GM06990 (cell line): ENCODE data around the gene OST4.

ENCODE experiments used
- DNase-seq: peaks from one replicate; pipeline ENCODE4 v3.0.0-alpha.2; 2011; ENCODE audit not compliant: insufficient read length; ENCODE audit errors: extremely low read depth
- H3K27me3 ChIP-seq: replicated peaks from 2 replicates; pipeline ENCODE4 v1.6.0; 2011; ENCODE audit warnings: low read length; ENCODE audit not compliant: control insufficient read depth, insufficient read depth
- H3K36me3 ChIP-seq: 2 replicates; pipeline ENCODE4 v1.5.1; 2011; ENCODE audit warnings: low read length; ENCODE audit not compliant: control insufficient read depth, insufficient read depth
- H3K4me3 ChIP-seq: replicated peaks from 2 replicates; pipeline ENCODE4 v1.5.1; 2011; ENCODE audit warnings: low read depth, mild to moderate bottlenecking, control low read depth, low read length
- TF ChIP-seq, protein P1 (sequence below): IDR thresholded peaks from 2 replicates; pipeline ENCODE4 v1.5.1; 2011; ENCODE audit warnings: low read length, control low read depth, mild to moderate bottlenecking, inconsistent platforms; ENCODE audit not compliant: insufficient read depth, poor library complexity, severe bottlenecking

Gene OST4

DNA sequence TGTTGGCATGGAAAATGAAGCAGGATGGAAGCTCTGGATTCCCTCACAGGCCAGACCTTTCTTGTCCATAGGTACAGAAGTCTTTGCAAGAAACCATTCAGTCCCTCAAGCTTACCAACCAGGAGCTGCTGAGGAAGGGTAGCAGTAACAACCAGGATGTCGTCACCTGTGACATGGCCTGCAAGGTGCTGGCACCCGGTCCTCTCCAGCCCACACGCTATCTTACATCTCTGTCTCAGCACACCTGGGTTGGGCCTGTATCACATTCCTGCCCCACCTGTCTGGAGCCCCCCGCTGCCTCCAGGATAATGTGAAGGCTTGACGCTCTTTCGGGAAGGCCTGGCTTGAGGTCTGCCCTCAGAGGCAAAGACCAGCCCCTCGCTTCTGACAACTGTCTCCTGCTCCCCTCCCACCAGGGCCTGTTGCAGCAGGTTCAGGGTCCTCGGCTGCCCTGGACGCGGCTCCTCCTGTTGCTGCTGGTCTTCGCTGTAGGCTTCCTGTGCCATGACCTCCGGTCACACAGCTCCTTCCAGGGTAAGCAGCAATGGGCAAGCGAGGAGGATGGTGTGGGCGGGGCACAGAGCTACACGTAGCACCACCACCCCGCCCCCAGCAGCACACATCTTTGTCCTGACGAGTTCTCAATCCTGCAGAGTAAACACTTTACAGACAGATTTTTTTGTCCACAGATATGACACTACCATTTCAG is 32.7 kb downstream of the OST4 start:
- H3K36me3 ChIP-seq, result peaks cover 60% of the 10 kb centered on the region
- no peak for DNase-seq
- no peaks in the 10 kb centered on the region for H3K27me3 ChIP-seq
- no peak overlapping the region for H3K4me3 ChIP-seq
- TF ChIP-seq, protein P1, sequence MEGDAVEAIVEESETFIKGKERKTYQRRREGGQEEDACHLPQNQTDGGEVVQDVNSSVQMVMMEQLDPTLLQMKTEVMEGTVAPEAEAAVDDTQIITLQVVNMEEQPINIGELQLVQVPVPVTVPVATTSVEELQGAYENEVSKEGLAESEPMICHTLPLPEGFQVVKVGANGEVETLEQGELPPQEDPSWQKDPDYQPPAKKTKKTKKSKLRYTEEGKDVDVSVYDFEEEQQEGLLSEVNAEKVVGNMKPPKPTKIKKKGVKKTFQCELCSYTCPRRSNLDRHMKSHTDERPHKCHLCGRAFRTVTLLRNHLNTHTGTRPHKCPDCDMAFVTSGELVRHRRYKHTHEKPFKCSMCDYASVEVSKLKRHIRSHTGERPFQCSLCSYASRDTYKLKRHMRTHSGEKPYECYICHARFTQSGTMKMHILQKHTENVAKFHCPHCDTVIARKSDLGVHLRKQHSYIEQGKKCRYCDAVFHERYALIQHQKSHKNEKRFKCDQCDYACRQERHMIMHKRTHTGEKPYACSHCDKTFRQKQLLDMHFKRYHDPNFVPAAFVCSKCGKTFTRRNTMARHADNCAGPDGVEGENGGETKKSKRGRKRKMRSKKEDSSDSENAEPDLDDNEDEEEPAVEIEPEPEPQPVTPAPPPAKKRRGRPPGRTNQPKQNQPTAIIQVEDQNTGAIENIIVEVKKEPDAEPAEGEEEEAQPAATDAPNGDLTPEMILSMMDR, result no peak

GRCh38 chr2:27038012-27038411 is 33.4 kb downstream of the OST4 start:
- no peak for DNase-seq
- Histone ChIP-seq H3K36me3 (peaks cover 57% of the 10 kb centered on the region), H3K27me3 (no peaks in the 10 kb centered on the region), H3K4me3 (no peak overlapping the region)
- TF ChIP-seq, protein P1, result no peak

GRCh38 chr2:27033253-27033852 is 38.1 kb downstream of the OST4 start:
- TF ChIP-seq, protein P1, result no peak
- H3K4me3 ChIP-seq, result peak overlapping the region; percentile 85
- DNase-seq, result no peak
- H3K36me3 ChIP-seq, result peaks cover 35% of the 10 kb centered on the region
- H3K27me3 ChIP-seq, result no peaks in the 10 kb centered on the region

DNA sequence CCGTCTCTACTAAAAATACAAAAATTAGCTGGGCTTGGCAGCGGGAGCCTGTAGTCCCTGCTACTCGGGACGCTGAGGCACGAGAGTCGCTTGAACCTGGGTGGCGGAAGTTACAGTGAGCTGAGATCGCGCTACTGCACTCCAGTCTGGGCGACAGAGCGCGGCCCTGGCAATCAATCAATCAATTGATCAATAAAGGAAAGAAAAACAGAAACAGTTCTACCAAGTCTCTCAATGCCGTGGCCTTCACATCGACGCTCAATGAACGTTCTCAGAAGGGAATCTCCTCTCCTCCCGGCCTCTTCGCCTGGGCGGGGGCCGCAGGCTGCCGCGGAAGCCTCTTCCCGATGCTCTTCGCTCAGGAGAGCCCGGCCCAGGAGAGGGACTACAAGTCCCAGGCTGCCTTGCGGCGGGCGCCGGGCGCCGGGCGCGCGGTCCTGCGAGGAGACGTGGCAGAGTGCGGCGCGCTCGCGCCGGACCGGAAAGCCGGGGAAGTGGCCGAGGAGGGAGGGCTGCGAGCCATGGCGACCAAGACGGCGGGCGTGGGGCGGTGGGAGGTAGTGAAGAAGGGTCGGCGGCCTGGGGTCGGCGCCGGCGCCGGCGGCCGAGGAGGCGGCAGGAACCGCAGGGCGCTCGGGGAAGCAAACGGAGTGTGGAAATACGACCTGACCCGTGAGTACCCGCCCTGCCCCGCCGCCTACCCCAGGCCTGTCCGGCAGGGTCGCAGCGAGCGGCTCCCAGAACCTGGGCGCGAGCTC is 38.8 kb downstream of the OST4 start, which contains the start of gene TMEM214:
Gene TMEM214 (plus strand): TSS at position 471 of the 758 bp plus-strand sequence. CDS start 51 bp downstream, at position 522.
- H3K36me3 ChIP-seq, result peaks cover 29% of the 10 kb centered on the region
- no peaks in the 10 kb centered on the region for H3K27me3 ChIP-seq
- TF ChIP-seq, protein P1, result no peak
- H3K4me3 ChIP-seq, result peak within 1 kb of the TSS; percentile 85
- DNase-seq, result peak; percentile 94

GRCh38 chr2:27029051-27029450 is 42.4 kb downstream of the OST4 start:
- H3K36me3 ChIP-seq, result peaks cover 15% of the 10 kb centered on the region
- no peak overlapping the region for H3K4me3 ChIP-seq
- H3K27me3 ChIP-seq, result no peaks in the 10 kb centered on the region
- TF ChIP-seq, protein P1, result no peak
- no peak for DNase-seq
